Cardiac muscle cell (in vitro differentiated cells and primary cell): ENCODE results near the gene ABCA9. TPM values are rescaled to one million over a fixed set of nuclear protein-coding genes. Genes with fewer than 3 reads are reported as not detected.

Source experiments
- DNase-seq, 2 donors: peaks; one replicate each; pipeline versions ENCODE4 v3.0.0 to v3.0.0-alpha.2; 2010 to 2017; ENCODE audit warnings: low read depth in 1 of 2, low spot score in 1 of 2
- H3K27ac ChIP-seq: fragments of 200-600 bp; sonication (generic); 2 replicates; pipeline ENCODE4 v1.5.1; 2016
- H3K27me3 ChIP-seq: fragments of 200-600 bp; sonication (generic); 2 replicates; pipeline ENCODE4 v1.6.0; 2016; ENCODE audit warnings: control low read depth
- H3K36me3 ChIP-seq: fragments of 200-600 bp; sonication (generic); 2 replicates; pipeline ENCODE4 v1.5.1; 2016; ENCODE audit warnings: control low read depth
- H3K4me1 ChIP-seq: fragments of 200-600 bp; sonication (generic); 2 replicates; pipeline ENCODE4 v1.8.1; 2017; ENCODE audit warnings: low read depth, mild to moderate bottlenecking, mixed run types
- H3K4me3 ChIP-seq: fragments of 200-600 bp; sonication (generic); 2 replicates; pipeline ENCODE4 v1.5.1; 2016; ENCODE audit warnings: mild to moderate bottlenecking
- H3K9me3 ChIP-seq: fragments of 200-600 bp; sonication (generic); 2 replicates; pipeline ENCODE4 v1.5.1; 2017; ENCODE audit warnings: low read depth, mild to moderate bottlenecking, control low read depth
- polyA plus RNA-seq: library from polyadenylated mRNA; unstranded; fragments of >200 nt; fragmentation: Nextera tagmentation; extraction: Ambion mirVana; gene quantifications from 2 replicates; pipeline ENCODE4 v1.2.1, GENCODE V29; 2016
- total RNA-seq: library from RNA; depleted of rRNA; stranded (reverse); fragments of >200 nt; gene quantifications from 2 replicates; pipeline ENCODE4 v1.2.3, GENCODE V29; 2016
- TF ChIP-seq, protein P1 (sequence below): IDR thresholded peaks from 2 replicates; pipeline ENCODE4 v1.5.1; 2012; ENCODE audit warnings: low read depth, mild to moderate bottlenecking, low read length

The ABCA9 gene
- total and polyA plus RNA-seq, 2 experiments from 2014 or later, result 0.09 TPM; not detected in 1

- TF ChIP-seq, protein P1, sequence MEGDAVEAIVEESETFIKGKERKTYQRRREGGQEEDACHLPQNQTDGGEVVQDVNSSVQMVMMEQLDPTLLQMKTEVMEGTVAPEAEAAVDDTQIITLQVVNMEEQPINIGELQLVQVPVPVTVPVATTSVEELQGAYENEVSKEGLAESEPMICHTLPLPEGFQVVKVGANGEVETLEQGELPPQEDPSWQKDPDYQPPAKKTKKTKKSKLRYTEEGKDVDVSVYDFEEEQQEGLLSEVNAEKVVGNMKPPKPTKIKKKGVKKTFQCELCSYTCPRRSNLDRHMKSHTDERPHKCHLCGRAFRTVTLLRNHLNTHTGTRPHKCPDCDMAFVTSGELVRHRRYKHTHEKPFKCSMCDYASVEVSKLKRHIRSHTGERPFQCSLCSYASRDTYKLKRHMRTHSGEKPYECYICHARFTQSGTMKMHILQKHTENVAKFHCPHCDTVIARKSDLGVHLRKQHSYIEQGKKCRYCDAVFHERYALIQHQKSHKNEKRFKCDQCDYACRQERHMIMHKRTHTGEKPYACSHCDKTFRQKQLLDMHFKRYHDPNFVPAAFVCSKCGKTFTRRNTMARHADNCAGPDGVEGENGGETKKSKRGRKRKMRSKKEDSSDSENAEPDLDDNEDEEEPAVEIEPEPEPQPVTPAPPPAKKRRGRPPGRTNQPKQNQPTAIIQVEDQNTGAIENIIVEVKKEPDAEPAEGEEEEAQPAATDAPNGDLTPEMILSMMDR, result no peak
- no peaks in the 10 kb centered on the region for H3K9me3 ChIP-seq
- H3K4me3 ChIP-seq, result no peak overlapping the region
- H3K27me3 ChIP-seq, result no peaks in the 10 kb centered on the region
- DNase-seq, result no peak
- no peaks in the 10 kb centered on the region for H3K36me3 ChIP-seq
- H3K4me1 ChIP-seq, result no peaks in the 10 kb centered on the region
- no peak overlapping the region for H3K27ac ChIP-seq
These were observed 8.6 kb upstream of the ABCA9 start for GRCh38 chr17:69069226-69069750.

DNA sequence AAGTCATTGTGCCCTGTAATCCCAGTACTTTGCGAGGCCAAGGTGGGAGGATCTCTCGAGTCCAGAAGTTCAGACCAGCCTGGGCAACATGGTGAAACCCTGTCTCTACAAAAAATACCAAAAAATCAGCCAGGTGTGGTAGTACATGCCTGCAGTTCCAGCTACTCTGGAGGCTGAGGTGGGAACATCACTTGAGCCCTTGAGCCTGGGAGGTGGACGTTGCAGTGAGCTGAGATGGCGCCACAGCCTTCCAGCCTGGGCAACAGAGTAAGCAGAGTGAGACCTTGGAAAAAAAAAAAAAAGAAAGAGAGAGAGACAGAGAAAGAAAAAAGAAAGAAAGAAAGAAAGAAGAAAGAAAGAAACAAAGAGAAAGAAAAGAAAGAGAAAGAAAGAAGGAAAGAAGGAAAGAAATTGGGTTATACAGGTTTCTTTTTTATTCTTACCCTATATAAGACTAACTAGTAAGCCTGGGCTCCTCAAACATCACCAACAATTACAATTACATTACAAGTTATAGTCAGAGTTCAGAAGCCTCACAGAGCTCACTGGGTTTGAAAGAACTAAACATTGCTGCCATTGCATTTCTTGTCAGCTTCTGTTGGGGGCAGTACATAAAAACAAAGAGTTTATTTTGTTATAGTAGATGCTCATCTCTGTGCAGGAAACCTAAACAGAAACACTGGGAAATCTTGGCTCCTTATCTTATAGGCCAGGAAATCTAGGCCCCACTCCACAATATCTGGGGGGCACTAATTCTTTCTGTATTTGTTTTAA, 6.7 kb upstream of the ABCA9 start:
- H3K27me3 ChIP-seq, result no peaks in the 10 kb centered on the region
- H3K27ac ChIP-seq, result no peak overlapping the region
- H3K36me3 ChIP-seq, result no peaks in the 10 kb centered on the region
- H3K9me3 ChIP-seq, result no peaks in the 10 kb centered on the region
- no peaks in the 10 kb centered on the region for H3K4me1 ChIP-seq
- H3K4me3 ChIP-seq, result no peak overlapping the region
- DNase-seq, result no peak
- TF ChIP-seq, protein P1, result no peak

DNA sequence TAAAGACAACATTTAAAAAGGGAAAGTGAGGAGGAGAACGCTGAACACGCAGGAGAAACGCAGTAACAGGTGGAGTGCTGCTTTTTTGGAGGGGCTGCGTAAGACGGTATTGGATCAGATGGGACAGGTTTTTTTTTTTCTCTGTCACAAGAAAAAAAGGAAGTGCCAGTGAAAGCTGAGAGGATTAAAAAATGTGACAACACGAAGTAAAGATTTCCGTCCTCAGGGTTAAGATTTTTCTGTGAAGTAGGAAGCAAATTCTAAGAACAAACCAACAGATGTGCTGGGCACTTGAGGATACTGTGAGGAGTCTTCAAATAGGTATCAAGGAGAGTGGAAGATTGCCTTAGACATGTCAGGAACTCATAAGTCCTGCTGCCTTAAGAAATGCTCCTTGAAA, 5.8 kb upstream of the ABCA9 start:
- Histone ChIP-seq H3K27ac (no peak overlapping the region), H3K4me3 (no peak overlapping the region), H3K36me3 (no peaks in the 10 kb centered on the region), H3K9me3 (no peaks in the 10 kb centered on the region), H3K27me3 (no peaks in the 10 kb centered on the region), H3K4me1 (no peaks in the 10 kb centered on the region)
- TF ChIP-seq, protein P1, result no peak
- DNase-seq, result no peak

DNA sequence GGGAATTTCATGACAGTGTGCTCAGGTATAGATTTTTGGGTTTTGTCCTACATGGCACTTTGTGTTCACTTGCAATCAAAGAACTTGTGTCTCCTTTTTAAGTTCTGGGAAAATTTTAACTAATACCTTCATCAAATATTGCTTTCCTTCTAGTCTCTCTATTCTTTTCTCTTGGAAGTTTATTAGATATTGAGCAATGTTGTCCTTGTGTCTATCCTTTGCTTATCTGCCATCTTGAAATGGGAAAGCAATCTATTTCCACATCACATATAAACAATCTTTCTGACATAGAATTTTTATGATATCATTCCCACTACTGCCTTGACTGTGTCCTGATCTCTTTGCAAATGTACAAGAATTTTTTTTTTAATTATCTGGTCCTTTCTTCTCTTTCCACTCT, 4.4 kb upstream of the ABCA9 start:
- H3K36me3 ChIP-seq, result no peaks in the 10 kb centered on the region
- H3K9me3 ChIP-seq, result no peaks in the 10 kb centered on the region
- no peaks in the 10 kb centered on the region for H3K27me3 ChIP-seq
- no peak for DNase-seq
- H3K27ac ChIP-seq, result no peak overlapping the region
- no peaks in the 10 kb centered on the region for H3K4me1 ChIP-seq
- H3K4me3 ChIP-seq, result no peak overlapping the region
- TF ChIP-seq, protein P1, result no peak

DNA sequence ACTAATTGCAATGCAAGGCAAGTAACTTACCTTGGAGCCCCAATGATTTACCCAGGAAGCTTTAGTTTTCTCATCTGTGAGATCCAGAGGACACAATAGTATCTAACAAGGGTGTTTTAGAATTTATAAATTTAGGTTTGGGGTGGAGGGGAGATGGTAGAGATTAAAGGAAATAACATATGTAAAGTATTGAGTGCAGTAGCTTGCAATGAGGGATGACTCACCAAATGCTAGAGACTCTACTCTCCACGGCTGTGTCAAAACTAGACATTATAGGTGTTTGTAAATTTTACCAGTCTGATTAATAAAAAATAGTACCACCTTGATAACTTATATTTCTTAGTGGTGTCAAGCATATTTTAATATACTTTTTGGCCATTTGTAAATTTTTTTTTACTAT, 3.7 kb upstream of the ABCA9 start:
- H3K27ac ChIP-seq, result no peak overlapping the region
- H3K4me3 ChIP-seq, result no peak overlapping the region
- H3K9me3 ChIP-seq, result no peaks in the 10 kb centered on the region
- TF ChIP-seq, protein P1, result no peak
- no peak for DNase-seq
- H3K4me1 ChIP-seq, result no peaks in the 10 kb centered on the region
- H3K36me3 ChIP-seq, result no peaks in the 10 kb centered on the region
- no peaks in the 10 kb centered on the region for H3K27me3 ChIP-seq
